HepG2 (cell line): Measurements from ENCODE around the gene TLK1. TPM values are rescaled to one million over a fixed set of nuclear protein-coding genes. Genes with fewer than 3 reads are reported as not detected.

Experiments used
- BORCS8-MEF2B ChIP-seq: sonication (generic); formaldehyde crosslinking; IDR thresholded peaks from 2 replicates; pipeline ENCODE4 v1.8.0; 2022; ENCODE audit warnings: mild to moderate bottlenecking, missing genetic modification reagents
- EED ChIP-seq: sonication (generic); formaldehyde crosslinking; IDR thresholded peaks from 2 replicates; pipeline ENCODE4 v1.5.0; 2020; ENCODE audit warnings: mild to moderate bottlenecking, missing genetic modification reagents
- FOXK1 ChIP-seq: sonication (generic); formaldehyde crosslinking; IDR thresholded peaks from 2 replicates; pipeline ENCODE4 v1.4.0; 2020; ENCODE audit warnings: low read depth, missing genetic modification reagents, borderline replicate concordance
- ISL2 ChIP-seq: sonication (generic); formaldehyde crosslinking; IDR thresholded peaks from 2 replicates; pipeline ENCODE4 v1.5.0; 2020; ENCODE audit warnings: missing genetic modification reagents
- RXRB ChIP-seq: IDR thresholded peaks from 2 replicates; pipeline ENCODE4 v1.6.1; 2016; ENCODE audit warnings: borderline replicate concordance, missing genetic modification reagents, missing compliant biosample characterization
- SPEN ChIP-seq: sonication (generic); formaldehyde crosslinking; IDR thresholded peaks from 2 replicates; pipeline ENCODE4 v1.5.1; 2020; ENCODE audit warnings: low read depth, mild to moderate bottlenecking, missing genetic modification reagents
- SRF ChIP-seq: IDR thresholded peaks from 2 replicates; pipeline ENCODE4 v1.6.1; 2011; ENCODE audit warnings: mild to moderate bottlenecking, low read depth, low read length, moderate library complexity
- ZNF350 ChIP-seq: sonication (generic); formaldehyde crosslinking; IDR thresholded peaks from 2 replicates; pipeline ENCODE4 v1.4.0; 2020; ENCODE audit warnings: mild to moderate bottlenecking, low read depth, missing genetic modification reagents, borderline replicate concordance
- ZNF562 ChIP-seq: sonication (generic); formaldehyde crosslinking; IDR thresholded peaks from 2 replicates; pipeline ENCODE4 v1.8.0; 2022; ENCODE audit warnings: missing genetic modification reagents, borderline replicate concordance
- ZNF629 ChIP-seq: sonication (generic); formaldehyde crosslinking; conservative IDR thresholded peaks from 2 replicates; pipeline ENCODE4 v1.5.0; 2020; ENCODE audit warnings: missing genetic modification reagents
- polyA plus RNA-seq, 8 experiments: library from polyadenylated mRNA; depleted of rRNA in 3 of 8; stranded (reverse) in 7 of 8; unstranded in 1 of 8; fragments of >200 nt; fragmentation: Illumina TruSeq in 4 of 8; extraction: Trizol in 4 of 8; gene quantifications; 2 replicates each; pipeline versions ENCODE4 v1.2.1 to v1.2.3, GENCODE V29; 2011 to 2016; ENCODE audit warnings: low read depth in 4 of 8, missing spikeins in 1 of 8, mixed read lengths in 1 of 8; ENCODE audit not compliant: insufficient read depth in 1 of 8
- total RNA-seq, 5 experiments: library from RNA; depleted of rRNA; stranded (reverse); fragments of >200 nt; fragmentation: Illumina TruSeq; extraction: Trizol; gene quantifications; 2 replicates each; pipeline ENCODE4 v1.2.3, GENCODE V29; 2016; ENCODE audit warnings: low read depth in 1 of 5
- TF ChIP-seq, protein P1 (sequence below): sonication (generic); formaldehyde crosslinking; IDR thresholded peaks from 2 replicates; pipeline ENCODE4 v1.4.0; 2020; ENCODE audit warnings: missing genetic modification reagents, borderline replicate concordance
- TF ChIP-seq, protein P2 (sequence below): sonication (generic); formaldehyde crosslinking; IDR thresholded peaks from 2 replicates; pipeline ENCODE4 v1.4.0; 2020; ENCODE audit warnings: missing genetic modification reagents
- TF ChIP-seq, protein P3 (sequence below): sonication (generic); formaldehyde crosslinking; IDR thresholded peaks from 2 replicates; pipeline ENCODE4 v1.4.0; 2020; ENCODE audit warnings: mild to moderate bottlenecking, missing genetic modification reagents, borderline replicate concordance

Gene TLK1
- total and polyA plus RNA-seq, 2 of the 13 experiments (the other 11 are each of a cell fraction or from before 2014, with no cell fraction given), result 16.8 to 28.7 TPM

DNA sequence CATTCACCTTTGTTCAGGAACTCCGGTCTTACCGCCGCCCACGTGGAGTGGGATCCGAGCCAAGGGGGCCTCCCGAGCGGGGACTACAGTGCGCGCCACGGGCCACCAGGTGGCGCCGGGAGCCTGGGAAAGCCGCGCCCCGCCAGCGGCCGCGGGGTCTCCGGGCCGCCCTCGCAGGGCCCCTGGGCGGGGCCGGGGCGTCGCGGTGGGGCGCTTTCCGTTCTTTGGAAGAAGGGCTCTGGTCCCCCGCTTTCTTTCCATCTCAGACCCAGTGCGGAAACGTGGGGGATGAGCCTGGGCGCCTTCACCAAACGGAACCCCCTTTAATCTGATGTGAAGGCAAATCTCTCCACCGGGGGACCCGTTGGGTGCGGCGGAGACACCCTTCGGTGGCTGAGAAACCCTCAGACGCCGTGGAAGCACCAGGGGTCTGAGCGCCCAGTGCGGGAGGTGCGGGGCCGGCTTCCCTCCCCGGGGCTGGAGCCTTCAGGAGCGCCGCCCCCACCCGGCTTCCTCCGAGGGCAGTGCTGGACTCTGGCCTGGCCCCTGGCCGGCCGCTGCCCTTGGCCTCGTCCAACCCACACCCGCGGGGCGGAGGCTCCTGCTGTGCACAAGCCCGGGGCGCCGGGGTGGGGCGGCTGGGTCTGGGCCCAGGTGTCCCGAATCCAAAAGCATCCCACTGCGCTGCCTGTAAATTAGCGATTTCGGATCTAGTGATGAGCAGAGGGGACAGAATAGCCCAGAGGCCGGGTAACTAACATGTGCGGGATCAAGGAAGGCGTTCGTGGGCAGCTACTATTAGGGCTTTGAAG is 187.0 kb downstream of the TLK1 start (continued):
- TF ChIP-seq ISL2 (CRISPR knock-in tag), result peak; percentile 13; the same call in 1 of the 2 replicates
- TF ChIP-seq ZNF629 (CRISPR knock-in tag), result 0 out of 2 replicates have a peak, but pooled peaks have one; percentile 18
- TF ChIP-seq EED (CRISPR knock-in tag), result no peak; the same call in 1 of the 2 replicates
- TF ChIP-seq, protein P1, sequence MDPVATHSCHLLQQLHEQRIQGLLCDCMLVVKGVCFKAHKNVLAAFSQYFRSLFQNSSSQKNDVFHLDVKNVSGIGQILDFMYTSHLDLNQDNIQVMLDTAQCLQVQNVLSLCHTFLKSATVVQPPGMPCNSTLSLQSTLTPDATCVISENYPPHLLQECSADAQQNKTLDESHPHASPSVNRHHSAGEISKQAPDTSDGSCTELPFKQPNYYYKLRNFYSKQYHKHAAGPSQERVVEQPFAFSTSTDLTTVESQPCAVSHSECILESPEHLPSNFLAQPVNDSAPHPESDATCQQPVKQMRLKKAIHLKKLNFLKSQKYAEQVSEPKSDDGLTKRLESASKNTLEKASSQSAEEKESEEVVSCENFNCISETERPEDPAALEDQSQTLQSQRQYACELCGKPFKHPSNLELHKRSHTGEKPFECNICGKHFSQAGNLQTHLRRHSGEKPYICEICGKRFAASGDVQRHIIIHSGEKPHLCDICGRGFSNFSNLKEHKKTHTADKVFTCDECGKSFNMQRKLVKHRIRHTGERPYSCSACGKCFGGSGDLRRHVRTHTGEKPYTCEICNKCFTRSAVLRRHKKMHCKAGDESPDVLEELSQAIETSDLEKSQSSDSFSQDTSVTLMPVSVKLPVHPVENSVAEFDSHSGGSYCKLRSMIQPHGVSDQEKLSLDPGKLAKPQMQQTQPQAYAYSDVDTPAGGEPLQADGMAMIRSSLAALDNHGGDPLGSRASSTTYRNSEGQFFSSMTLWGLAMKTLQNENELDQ (CRISPR knock-in tag), result no peak
- TF ChIP-seq ZNF350, result peak; percentile 76
- TF ChIP-seq BORCS8-MEF2B (CRISPR knock-in tag), result peak; percentile 82
- peak; percentile 90 for TF ChIP-seq RXRB (CRISPR knock-in tag)
- TF ChIP-seq SPEN, result peak; percentile 74
- TF ChIP-seq SRF, result no peak
- TF ChIP-seq, protein P2, sequence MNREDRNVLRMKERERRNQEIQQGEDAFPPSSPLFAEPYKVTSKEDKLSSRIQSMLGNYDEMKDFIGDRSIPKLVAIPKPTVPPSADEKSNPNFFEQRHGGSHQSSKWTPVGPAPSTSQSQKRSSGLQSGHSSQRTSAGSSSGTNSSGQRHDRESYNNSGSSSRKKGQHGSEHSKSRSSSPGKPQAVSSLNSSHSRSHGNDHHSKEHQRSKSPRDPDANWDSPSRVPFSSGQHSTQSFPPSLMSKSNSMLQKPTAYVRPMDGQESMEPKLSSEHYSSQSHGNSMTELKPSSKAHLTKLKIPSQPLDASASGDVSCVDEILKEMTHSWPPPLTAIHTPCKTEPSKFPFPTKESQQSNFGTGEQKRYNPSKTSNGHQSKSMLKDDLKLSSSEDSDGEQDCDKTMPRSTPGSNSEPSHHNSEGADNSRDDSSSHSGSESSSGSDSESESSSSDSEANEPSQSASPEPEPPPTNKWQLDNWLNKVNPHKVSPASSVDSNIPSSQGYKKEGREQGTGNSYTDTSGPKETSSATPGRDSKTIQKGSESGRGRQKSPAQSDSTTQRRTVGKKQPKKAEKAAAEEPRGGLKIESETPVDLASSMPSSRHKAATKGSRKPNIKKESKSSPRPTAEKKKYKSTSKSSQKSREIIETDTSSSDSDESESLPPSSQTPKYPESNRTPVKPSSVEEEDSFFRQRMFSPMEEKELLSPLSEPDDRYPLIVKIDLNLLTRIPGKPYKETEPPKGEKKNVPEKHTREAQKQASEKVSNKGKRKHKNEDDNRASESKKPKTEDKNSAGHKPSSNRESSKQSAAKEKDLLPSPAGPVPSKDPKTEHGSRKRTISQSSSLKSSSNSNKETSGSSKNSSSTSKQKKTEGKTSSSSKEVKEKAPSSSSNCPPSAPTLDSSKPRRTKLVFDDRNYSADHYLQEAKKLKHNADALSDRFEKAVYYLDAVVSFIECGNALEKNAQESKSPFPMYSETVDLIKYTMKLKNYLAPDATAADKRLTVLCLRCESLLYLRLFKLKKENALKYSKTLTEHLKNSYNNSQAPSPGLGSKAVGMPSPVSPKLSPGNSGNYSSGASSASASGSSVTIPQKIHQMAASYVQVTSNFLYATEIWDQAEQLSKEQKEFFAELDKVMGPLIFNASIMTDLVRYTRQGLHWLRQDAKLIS, result no peak
- TF ChIP-seq ZNF562 (CRISPR knock-in tag), result no peak
- TF ChIP-seq FOXK1 (CRISPR knock-in tag), result 0 out of 2 replicates have a peak, but pooled peaks have one; percentile 21
- TF ChIP-seq, protein P3, sequence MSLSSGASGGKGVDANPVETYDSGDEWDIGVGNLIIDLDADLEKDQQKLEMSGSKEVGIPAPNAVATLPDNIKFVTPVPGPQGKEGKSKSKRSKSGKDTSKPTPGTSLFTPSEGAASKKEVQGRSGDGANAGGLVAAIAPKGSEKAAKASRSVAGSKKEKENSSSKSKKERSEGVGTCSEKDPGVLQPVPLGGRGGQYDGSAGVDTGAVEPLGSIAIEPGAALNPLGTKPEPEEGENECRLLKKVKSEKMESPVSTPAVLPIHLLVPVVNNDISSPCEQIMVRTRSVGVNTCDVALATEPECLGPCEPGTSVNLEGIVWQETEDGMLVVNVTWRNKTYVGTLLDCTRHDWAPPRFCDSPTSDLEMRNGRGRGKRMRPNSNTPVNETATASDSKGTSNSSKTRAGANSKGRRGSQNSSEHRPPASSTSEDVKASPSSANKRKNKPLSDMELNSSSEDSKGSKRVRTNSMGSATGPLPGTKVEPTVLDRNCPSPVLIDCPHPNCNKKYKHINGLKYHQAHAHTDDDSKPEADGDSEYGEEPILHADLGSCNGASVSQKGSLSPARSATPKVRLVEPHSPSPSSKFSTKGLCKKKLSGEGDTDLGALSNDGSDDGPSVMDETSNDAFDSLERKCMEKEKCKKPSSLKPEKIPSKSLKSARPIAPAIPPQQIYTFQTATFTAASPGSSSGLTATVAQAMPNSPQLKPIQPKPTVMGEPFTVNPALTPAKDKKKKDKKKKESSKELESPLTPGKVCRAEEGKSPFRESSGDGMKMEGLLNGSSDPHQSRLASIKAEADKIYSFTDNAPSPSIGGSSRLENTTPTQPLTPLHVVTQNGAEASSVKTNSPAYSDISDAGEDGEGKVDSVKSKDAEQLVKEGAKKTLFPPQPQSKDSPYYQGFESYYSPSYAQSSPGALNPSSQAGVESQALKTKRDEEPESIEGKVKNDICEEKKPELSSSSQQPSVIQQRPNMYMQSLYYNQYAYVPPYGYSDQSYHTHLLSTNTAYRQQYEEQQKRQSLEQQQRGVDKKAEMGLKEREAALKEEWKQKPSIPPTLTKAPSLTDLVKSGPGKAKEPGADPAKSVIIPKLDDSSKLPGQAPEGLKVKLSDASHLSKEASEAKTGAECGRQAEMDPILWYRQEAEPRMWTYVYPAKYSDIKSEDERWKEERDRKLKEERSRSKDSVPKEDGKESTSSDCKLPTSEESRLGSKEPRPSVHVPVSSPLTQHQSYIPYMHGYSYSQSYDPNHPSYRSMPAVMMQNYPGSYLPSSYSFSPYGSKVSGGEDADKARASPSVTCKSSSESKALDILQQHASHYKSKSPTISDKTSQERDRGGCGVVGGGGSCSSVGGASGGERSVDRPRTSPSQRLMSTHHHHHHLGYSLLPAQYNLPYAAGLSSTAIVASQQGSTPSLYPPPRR (CRISPR knock-in tag), result peak; percentile 22; the same call in 1 of the 2 replicates
